Measurements from ENCODE around the gene SMARCA1.
"Not testable (repeated sequence)": the region's sequence is repeated elsewhere in the genome, so short reads cannot be mapped to it uniquely, and the experiment has no call there.

SMARCA1 gene

DNA sequence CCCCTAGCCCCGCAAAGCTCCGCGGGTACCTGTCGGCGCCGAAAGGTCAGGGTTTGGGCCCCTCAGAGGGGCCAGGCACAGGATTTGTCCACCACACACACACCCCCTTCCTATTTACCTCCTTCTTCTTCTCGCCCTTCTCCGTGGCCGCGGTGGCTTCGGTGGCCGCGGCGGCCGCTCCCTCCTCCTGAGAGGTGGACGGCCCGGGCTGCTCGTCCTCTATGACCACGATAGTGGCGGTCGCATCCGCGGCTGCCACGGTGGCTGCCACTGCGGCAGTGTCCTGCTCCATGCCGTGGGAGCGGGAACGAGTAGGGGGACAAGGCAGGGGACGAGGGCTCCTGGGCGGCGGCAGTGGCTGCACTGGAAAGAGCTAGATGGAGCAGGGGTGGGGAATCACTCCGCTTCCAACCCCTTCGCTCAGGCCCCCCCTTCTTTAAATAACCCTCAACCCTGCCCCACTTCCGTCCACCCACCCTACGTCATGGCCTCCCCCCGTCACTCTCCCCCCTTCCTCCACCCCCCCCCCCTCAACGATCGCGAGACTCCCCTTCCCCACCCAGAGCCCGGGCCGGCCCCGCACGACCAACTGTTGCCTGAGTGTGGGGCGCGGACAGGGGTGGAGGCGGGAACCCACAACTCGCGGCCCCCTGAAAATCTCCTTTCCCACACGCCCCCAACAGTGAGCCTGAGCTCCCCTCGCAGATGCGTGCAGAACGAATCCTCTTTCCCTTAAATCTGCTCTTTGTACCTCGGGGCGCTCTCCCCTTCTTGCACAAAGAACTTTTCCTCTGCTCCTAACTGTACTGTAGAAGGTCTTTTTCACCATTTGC is at the start of gene SMARCA1:
SMARCA1 (minus strand) TSS at position 412 of the 833 bp plus-strand sequence; CDS start at position 292, 120 bp downstream.
- Histone ChIP-seq H3K9me3 (no peaks in the 10 kb centered on the region), H3K4me1 (peaks cover 0 to 13% (median 0%) of the 10 kb centered on the region in 4 donors), H3K27ac (peak within 1 kb of the TSS; percentile 93), H3K36me3 (no peaks in the 10 kb centered on the region), H3K4me3 (peak within 1 kb of the TSS; percentile 91 to 92), H3K27me3 (no peaks in the 10 kb centered on the region)
- intact Hi-C loops (cut with DNase I; ENCODE audit: low total_unique reads) = no loop called here
- peak; percentile 28 to 63 for DNase-seq
- TF ChIP-seq, protein P1, sequence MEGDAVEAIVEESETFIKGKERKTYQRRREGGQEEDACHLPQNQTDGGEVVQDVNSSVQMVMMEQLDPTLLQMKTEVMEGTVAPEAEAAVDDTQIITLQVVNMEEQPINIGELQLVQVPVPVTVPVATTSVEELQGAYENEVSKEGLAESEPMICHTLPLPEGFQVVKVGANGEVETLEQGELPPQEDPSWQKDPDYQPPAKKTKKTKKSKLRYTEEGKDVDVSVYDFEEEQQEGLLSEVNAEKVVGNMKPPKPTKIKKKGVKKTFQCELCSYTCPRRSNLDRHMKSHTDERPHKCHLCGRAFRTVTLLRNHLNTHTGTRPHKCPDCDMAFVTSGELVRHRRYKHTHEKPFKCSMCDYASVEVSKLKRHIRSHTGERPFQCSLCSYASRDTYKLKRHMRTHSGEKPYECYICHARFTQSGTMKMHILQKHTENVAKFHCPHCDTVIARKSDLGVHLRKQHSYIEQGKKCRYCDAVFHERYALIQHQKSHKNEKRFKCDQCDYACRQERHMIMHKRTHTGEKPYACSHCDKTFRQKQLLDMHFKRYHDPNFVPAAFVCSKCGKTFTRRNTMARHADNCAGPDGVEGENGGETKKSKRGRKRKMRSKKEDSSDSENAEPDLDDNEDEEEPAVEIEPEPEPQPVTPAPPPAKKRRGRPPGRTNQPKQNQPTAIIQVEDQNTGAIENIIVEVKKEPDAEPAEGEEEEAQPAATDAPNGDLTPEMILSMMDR (IDR thresholded peaks at IDR 0.05) = no peak

GRCh38 chrX:129572422-129572821 is 49.1 kb upstream of the SMARCA1 start:
- TF ChIP-seq, protein P1 (IDR thresholded peaks at IDR 0.05) = no peak
- H3K27me3 ChIP-seq = no peaks in the 10 kb centered on the region
- intact Hi-C loops (cut with DNase I; ENCODE audit: low total_unique reads) = no loop called here
- no peaks in the 10 kb centered on the region for H3K9me3 ChIP-seq
- H3K36me3 ChIP-seq = peaks cover 0 to 24% (median 15%) of the 10 kb centered on the region in 3 donors
- H3K4me3 ChIP-seq = no peak overlapping the region
- H3K27ac ChIP-seq = no peak overlapping the region
- DNase-seq = no peak
- no peaks in the 10 kb centered on the region for H3K4me1 ChIP-seq

- Histone ChIP-seq H3K27ac (no peak overlapping the region), H3K27me3 (no peaks in the 10 kb centered on the region), H3K36me3 (peaks cover 0 to 17% (median 8%) of the 10 kb centered on the region in 3 donors), H3K4me3 (no peak overlapping the region), H3K4me1 (no peaks in the 10 kb centered on the region), H3K9me3 (no peaks in the 10 kb centered on the region)
- TF ChIP-seq, protein P1 (IDR thresholded peaks at IDR 0.05) = no peak
- DNase-seq = no peak
- intact Hi-C loops (cut with DNase I; ENCODE audit: low total_unique reads) = no loop called here
Measured at GRCh38 chrX:129568349-129568748, 45.1 kb upstream of the SMARCA1 start.

DNA sequence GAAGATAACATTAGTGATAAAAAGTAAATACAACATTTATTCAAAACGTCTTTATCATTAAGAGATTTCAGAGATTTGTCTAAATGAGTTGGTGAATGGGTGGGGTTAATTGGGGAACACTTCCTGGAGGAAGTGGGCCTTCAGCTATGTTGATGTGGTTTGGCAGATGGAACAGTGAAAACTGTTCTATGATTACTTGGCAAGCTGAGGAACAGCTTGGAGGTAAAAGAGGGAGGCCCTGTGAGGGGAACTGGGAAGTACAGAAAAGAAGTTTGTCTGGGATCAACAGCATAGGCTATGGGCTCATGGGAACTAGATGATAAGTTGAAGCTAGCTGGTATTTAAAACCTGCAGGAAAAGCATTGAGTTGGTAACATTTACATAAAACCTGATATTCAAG is 42.8 kb upstream of the SMARCA1 start:
- Histone ChIP-seq H3K27ac (no peak overlapping the region), H3K4me1 (no peaks in the 10 kb centered on the region), H3K27me3 (no peaks in the 10 kb centered on the region), H3K36me3 (peaks cover 0 to 23% (median 21%) of the 10 kb centered on the region in 3 donors), H3K9me3 (no peaks in the 10 kb centered on the region), H3K4me3 (no peak overlapping the region)
- no peak for DNase-seq
- TF ChIP-seq, protein P1 (IDR thresholded peaks at IDR 0.05) = no peak
- intact Hi-C loops (cut with DNase I; ENCODE audit: low total_unique reads) = no loop called here

DNA sequence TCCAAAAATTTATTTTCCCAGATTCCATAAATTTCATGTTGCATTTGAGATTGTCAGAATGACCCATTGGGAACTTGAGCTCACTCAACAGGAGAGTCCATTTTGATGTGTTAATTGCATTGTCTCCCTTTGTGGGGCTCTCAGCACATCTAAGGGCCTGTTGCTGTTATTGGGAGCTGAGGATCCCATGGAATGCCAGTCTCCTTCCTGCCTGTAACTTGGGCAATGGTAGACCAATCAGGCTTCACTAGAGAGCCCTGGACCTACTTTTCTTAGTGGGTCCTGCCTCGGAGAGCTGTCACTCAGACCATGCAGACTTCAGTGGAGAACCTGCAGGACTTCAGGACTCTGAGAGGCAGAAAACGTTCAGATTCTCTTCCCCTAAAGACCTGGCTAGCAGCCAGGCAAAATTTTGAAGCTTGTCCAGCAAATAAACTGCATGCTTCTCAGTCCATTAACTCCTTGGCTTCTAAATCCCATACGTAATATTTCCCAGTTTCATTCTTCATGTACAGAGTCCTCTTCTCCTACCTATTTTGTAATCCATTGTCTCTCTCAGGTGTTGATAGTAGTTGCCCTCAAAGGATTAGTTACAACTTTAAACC is 41.9 kb upstream of the SMARCA1 start:
- no peaks in the 10 kb centered on the region for H3K27me3 ChIP-seq
- peaks cover 1 to 30% (median 16%) of the 10 kb centered on the region in 3 donors for H3K36me3 ChIP-seq
- H3K4me1 ChIP-seq = no peaks in the 10 kb centered on the region
- DNase-seq = no peak
- TF ChIP-seq, protein P1 (IDR thresholded peaks at IDR 0.05) = no peak
- intact Hi-C loops (cut with DNase I; ENCODE audit: low total_unique reads) = no loop called here
- no peaks in the 10 kb centered on the region for H3K9me3 ChIP-seq
- no peak overlapping the region for H3K4me3 ChIP-seq
- no peak overlapping the region for H3K27ac ChIP-seq

DNA sequence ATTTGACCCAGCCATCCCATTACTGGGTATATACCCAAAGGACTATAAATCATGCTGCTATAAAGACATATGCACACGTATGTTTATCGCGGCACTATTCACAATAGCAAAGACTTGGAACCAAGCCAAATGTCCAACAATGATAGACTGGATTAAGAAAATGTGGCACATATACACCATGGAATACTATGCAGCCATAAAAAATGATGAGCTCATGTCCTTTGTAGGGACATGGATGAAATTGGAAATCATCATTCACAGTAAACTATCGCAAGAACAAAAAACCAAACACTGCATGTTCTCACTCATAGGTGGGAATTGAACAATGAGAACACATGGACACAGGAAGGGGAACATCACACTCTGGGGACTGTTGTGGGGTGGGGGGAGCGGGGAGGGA is 41.1 kb upstream of the SMARCA1 start:
- H3K4me3 ChIP-seq; intact Hi-C loops (cut with DNase I; ENCODE audit: low total_unique reads): not testable (repeated sequence)
- peaks cover 8 to 27% (median 19%) of the 10 kb centered on the region in 3 donors for H3K36me3 ChIP-seq

More for the DNA sequence above, 41.1 kb upstream of the SMARCA1 start:
- not testable (repeated sequence) for DNase-seq, H3K4me1 ChIP-seq, H3K27me3 ChIP-seq, H3K27ac ChIP-seq, H3K9me3 ChIP-seq
